K562 (cell line): Measurements from ENCODE around the gene CTH. TPM values are rescaled to one million over a fixed set of nuclear protein-coding genes. Genes with fewer than 3 reads are reported as not detected.
A peak's percentile ranks its signal among the peaks of the same experiment; 100 is the strongest.

ENCODE experiments used
- ARID1B ChIP-seq: fragments of 450-650 bp; IDR thresholded peaks from 2 replicates; pipeline ENCODE4 v1.6.1; 2016; ENCODE audit warnings: antibody characterized with exemption, mild to moderate bottlenecking, inconsistent platforms
- ARID3A ChIP-seq: IDR thresholded peaks from 2 replicates; pipeline ENCODE4 v1.6.1; 2012; ENCODE audit warnings: low read depth, low read length, improper control_type of control experiment, borderline replicate concordance
- ATF7 ChIP-seq: fragments of 450-650 bp; IDR thresholded peaks from 2 replicates; pipeline ENCODE4 v1.7.1; 2014; ENCODE audit warnings: mild to moderate bottlenecking, moderate library complexity
- C11orf30 ChIP-seq: fragments of 450-650 bp; IDR thresholded peaks from 2 replicates; pipeline ENCODE4 v1.6.1; 2016; ENCODE audit warnings: low read depth, mild to moderate bottlenecking
- CBFA2T2 ChIP-seq: fragments of 450-650 bp; conservative IDR thresholded peaks from 2 replicates; pipeline ENCODE4 v1.6.1; 2017; ENCODE audit warnings: mild to moderate bottlenecking
- CBX1 ChIP-seq: sonication (generic); IDR thresholded peaks from 2 replicates; pipeline ENCODE4 v1.6.1; 2016; ENCODE audit warnings: antibody characterized with exemption, low read depth, mild to moderate bottlenecking
- CHAMP1 ChIP-seq: fragments of 450-650 bp; IDR thresholded peaks from 2 replicates; pipeline ENCODE4 v1.6.1; 2016; ENCODE audit warnings: mild to moderate bottlenecking
- CREM ChIP-seq: IDR thresholded peaks from 2 replicates; pipeline ENCODE4 v1.6.1; 2014; ENCODE audit warnings: antibody characterized with exemption, low read depth
- CSDE1 ChIP-seq, 2 experiments: fragments of 450-650 bp; IDR thresholded peaks; 2 replicates each; pipeline ENCODE4 v1.6.1; 2016; ENCODE audit warnings: mild to moderate bottlenecking in 1 of 2
- KDM1A ChIP-seq, 2 experiments: fragments of 450-650 bp; IDR thresholded peaks; 2 replicates each; pipeline ENCODE4 v1.6.1; 2016; ENCODE audit warnings: mild to moderate bottlenecking in 2 of 2
- MAFG ChIP-seq: fragments of 450-650 bp; conservative IDR thresholded peaks from 2 replicates; pipeline ENCODE4 v1.6.1; 2016; ENCODE audit warnings: missing genetic modification characterization, missing compliant biosample characterization
- MITF ChIP-seq: IDR thresholded peaks from 2 replicates; pipeline ENCODE4 v1.6.1; 2014; ENCODE audit warnings: antibody characterized with exemption
- MLLT1 ChIP-seq, 2 experiments: fragments of 450-650 bp; IDR thresholded peaks; 2 replicates each; pipeline ENCODE4 v1.6.1; 2016
- STAT5A ChIP-seq: IDR thresholded peaks from 2 replicates; pipeline ENCODE4 v1.6.1; 2012; ENCODE audit warnings: low read length, inconsistent platforms, borderline replicate concordance
- TBP ChIP-seq: optimal IDR thresholded peaks from 2 replicates; pipeline ENCODE3; 2011; ENCODE audit warnings: low read depth, low read length, improper control_type of control experiment
- TRIM24 ChIP-seq, 2 experiments: fragments of 450-650 bp; IDR thresholded peaks; 2 replicates each; pipeline ENCODE4 v1.6.1; 2016
- ZFX ChIP-seq: sonication (generic); formaldehyde crosslinking; IDR thresholded peaks from 2 replicates; pipeline ENCODE4 v1.8.0; 2022; ENCODE audit warnings: mild to moderate bottlenecking, missing genetic modification reagents, moderate library complexity
- ZNF398 ChIP-seq: fragments of 250-450 bp; sonication (Bioruptor Pico); IDR thresholded peaks from 2 replicates; pipeline ENCODE4 v1.8.0; 2021; ENCODE audit warnings: moderate library complexity, mild to moderate bottlenecking, inconsistent platforms
- polyA plus RNA-seq, 8 experiments: library from polyadenylated mRNA; depleted of rRNA in 4 of 8; stranded (reverse) in 5 of 8; unstranded in 3 of 8; fragments of >200 nt; fragmentation: Nextera tagmentation in 2 of 8; fragmentation: Illumina TruSeq in 1 of 8; extraction: Ambion mirVana in 2 of 8; extraction: Trizol in 1 of 8; gene quantifications; 2 replicates each; pipeline versions ENCODE4 v1.2.1 to v1.2.3, GENCODE V29; 2011 to 2014; ENCODE audit warnings: inconsistent platforms in 1 of 8, missing spikeins in 1 of 8
- total RNA-seq, 7 experiments: library from RNA; depleted of rRNA in 6 of 7; stranded (reverse); fragments of >200 nt in 6 of 7; fragmentation: Illumina TruSeq in 2 of 7; extraction: Trizol in 2 of 7; gene quantifications; 2 replicates each; pipeline versions ENCODE4 v1.2.1 to v1.2.3, GENCODE V29; 2011 to 2021; ENCODE audit warnings: low replicate concordance in 1 of 7

CTH gene
- total and polyA plus RNA-seq, 9 of the 15 experiments (the other 6 are each of a cell fraction or from before 2014, with no cell fraction given): 8.0 to 54.4 (median 30.9) TPM

GRCh38 chr1:70459496-70460225 lies 48.6 kb downstream of the CTH start (continued):
- TF ChIP-seq CREM (0 out of 2 replicates have a peak, but pooled peaks have one; percentile 25), CSDE1 (IDR thresholded peaks at IDR 0.05) (no peak), CBFA2T2 (peak; percentile 46; the same call in 1 of the 2 replicates), ZNF398 (CRISPR knock-in tag) (no peak), CHAMP1 (no peak), ATF7 (peak; percentile 18; the same call in 1 of the 2 replicates), STAT5A (0 out of 2 replicates have a peak, but pooled peaks have one; percentile 25), TRIM24 (IDR thresholded peaks at IDR 0.05) (peak in 1 of 2 experiments; percentile 49; a peak in 1 of 4 replicates), MLLT1 (IDR thresholded peaks at IDR 0.05) (0 out of 4 replicates have a peak, but pooled peaks of 1 of the 2 experiments have one; percentile 10), MAFG (tag) (peak; percentile 62), MITF (no peak), ARID1B (peak; percentile 83), CBX1 (no peak), ZFX (CRISPR knock-in tag) (peak; percentile 33; the same call in 1 of the 2 replicates), TBP (peak; percentile 60), ARID3A (peak; percentile 52; the same call in 1 of the 2 replicates), KDM1A (IDR thresholded peaks at IDR 0.05) (0 out of 4 replicates have a peak, but pooled peaks of 1 of the 2 experiments have one; percentile 11), C11orf30 (peak; percentile 76)
